ENCODE results near the gene OR6J1.

DNA sequence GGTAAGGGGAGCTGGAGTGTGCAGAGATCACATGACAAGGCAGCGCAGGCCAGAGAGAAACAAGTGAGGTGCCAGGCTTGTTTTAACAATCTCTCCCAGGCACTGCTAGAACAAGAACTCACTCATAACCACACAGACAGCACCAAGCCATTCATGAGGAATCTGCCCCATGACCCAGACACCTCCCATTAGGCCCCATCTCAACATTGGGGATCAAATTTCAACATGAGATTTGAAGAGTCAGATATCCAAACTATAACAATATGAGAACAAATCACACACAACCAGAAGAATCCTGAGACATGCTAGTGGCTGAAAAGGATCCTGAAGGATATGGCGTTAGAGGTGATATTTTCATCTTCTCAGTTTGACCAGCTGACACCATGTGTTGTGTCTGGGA is 21.9 kb downstream of the OR6J1 start:
- TF ChIP-seq EP300 (IDR thresholded peaks at IDR 0.05; ENCODE audit: borderline replicate concordance in 1 of 2, control insufficient read depth in 1 of 2, low read depth in 2 of 2, low read length in 2 of 2) (no peak), EZH2 (IDR thresholded peaks at IDR 0.05; ENCODE audit: borderline replicate concordance, control insufficient read depth, low read depth, low read length) (no peak), TCF7 (IDR thresholded peaks at IDR 0.05; ENCODE audit: borderline replicate concordance) (no peak), IRF4 (IDR thresholded peaks at IDR 0.05; ENCODE audit: low read depth, low read length) (no peak), POLR2AphosphoS5 (IDR thresholded peaks at IDR 0.05; ENCODE audit: low read length) (no peak), CHD2 (IDR thresholded peaks at IDR 0.05; ENCODE audit: borderline replicate concordance, low read depth, low read length) (no peak), MYC (IDR thresholded peaks at IDR 0.05; ENCODE audit: insufficient read depth, insufficient read length, insufficient replicate concordance, low read length, severe bottlenecking) (no peak)
- TF ChIP-seq, protein P1, sequence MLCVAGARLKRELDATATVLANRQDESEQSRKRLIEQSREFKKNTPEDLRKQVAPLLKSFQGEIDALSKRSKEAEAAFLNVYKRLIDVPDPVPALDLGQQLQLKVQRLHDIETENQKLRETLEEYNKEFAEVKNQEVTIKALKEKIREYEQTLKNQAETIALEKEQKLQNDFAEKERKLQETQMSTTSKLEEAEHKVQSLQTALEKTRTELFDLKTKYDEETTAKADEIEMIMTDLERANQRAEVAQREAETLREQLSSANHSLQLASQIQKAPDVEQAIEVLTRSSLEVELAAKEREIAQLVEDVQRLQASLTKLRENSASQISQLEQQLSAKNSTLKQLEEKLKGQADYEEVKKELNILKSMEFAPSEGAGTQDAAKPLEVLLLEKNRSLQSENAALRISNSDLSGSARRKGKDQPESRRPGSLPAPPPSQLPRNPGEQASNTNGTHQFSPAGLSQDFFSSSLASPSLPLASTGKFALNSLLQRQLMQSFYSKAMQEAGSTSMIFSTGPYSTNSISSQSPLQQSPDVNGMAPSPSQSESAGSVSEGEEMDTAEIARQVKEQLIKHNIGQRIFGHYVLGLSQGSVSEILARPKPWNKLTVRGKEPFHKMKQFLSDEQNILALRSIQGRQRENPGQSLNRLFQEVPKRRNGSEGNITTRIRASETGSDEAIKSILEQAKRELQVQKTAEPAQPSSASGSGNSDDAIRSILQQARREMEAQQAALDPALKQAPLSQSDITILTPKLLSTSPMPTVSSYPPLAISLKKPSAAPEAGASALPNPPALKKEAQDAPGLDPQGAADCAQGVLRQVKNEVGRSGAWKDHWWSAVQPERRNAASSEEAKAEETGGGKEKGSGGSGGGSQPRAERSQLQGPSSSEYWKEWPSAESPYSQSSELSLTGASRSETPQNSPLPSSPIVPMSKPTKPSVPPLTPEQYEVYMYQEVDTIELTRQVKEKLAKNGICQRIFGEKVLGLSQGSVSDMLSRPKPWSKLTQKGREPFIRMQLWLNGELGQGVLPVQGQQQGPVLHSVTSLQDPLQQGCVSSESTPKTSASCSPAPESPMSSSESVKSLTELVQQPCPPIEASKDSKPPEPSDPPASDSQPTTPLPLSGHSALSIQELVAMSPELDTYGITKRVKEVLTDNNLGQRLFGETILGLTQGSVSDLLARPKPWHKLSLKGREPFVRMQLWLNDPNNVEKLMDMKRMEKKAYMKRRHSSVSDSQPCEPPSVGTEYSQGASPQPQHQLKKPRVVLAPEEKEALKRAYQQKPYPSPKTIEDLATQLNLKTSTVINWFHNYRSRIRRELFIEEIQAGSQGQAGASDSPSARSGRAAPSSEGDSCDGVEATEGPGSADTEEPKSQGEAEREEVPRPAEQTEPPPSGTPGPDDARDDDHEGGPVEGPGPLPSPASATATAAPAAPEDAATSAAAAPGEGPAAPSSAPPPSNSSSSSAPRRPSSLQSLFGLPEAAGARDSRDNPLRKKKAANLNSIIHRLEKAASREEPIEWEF (IDR thresholded peaks at IDR 0.05; ENCODE audit: insufficient replicate concordance, low read depth, low read length) = no peak
- TF ChIP-seq, protein P2, sequence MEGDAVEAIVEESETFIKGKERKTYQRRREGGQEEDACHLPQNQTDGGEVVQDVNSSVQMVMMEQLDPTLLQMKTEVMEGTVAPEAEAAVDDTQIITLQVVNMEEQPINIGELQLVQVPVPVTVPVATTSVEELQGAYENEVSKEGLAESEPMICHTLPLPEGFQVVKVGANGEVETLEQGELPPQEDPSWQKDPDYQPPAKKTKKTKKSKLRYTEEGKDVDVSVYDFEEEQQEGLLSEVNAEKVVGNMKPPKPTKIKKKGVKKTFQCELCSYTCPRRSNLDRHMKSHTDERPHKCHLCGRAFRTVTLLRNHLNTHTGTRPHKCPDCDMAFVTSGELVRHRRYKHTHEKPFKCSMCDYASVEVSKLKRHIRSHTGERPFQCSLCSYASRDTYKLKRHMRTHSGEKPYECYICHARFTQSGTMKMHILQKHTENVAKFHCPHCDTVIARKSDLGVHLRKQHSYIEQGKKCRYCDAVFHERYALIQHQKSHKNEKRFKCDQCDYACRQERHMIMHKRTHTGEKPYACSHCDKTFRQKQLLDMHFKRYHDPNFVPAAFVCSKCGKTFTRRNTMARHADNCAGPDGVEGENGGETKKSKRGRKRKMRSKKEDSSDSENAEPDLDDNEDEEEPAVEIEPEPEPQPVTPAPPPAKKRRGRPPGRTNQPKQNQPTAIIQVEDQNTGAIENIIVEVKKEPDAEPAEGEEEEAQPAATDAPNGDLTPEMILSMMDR (IDR thresholded peaks at IDR 0.05 in 2 of 3, conservative IDR thresholded peaks at IDR 0.05 in 1 of 3; ENCODE audit: control insufficient read depth in 2 of 3, extremely low read depth in 1 of 3, insufficient read depth in 1 of 3, low read depth in 3 of 3, low read length in 3 of 3) = no peak
